DND-41 (cell line): ENCODE results near the gene PHYH.

ENCODE experiments used
- CTCF ChIP-seq: IDR thresholded peaks from 2 replicates; pipeline ENCODE4 v1.5.1; 2012; ENCODE audit warnings: borderline replicate concordance, low read length, moderate library complexity, mild to moderate bottlenecking; ENCODE audit not compliant: poor library complexity, severe bottlenecking; ENCODE audit errors: extremely low read depth
- EZH2 ChIP-seq: IDR thresholded peaks from 3 replicates; pipeline ENCODE4 v1.6.1; 2012; ENCODE audit warnings: borderline replicate concordance, low read depth, mild to moderate bottlenecking, moderate library complexity, low read length, inconsistent platforms; ENCODE audit not compliant: severe bottlenecking

GRCh38 chr10:13337827-13338196 is 37.9 kb upstream of the PHYH start:
- TF ChIP-seq CTCF (no peak), EZH2 (no peak)
